NT2/D1 (cell line): Measurements from ENCODE around the gene ADK.

Source experiments
- SUZ12 ChIP-seq: IDR thresholded peaks from 2 replicates; pipeline ENCODE4 v1.6.1; 2011; ENCODE audit not compliant: insufficient read length, insufficient read depth; ENCODE audit errors: extremely low read depth
- YY1 ChIP-seq: IDR thresholded peaks from 2 replicates; pipeline ENCODE4 v1.6.1; 2011; ENCODE audit not compliant: insufficient read length, insufficient read depth
- ZNF274 ChIP-seq: IDR thresholded peaks from 2 replicates; pipeline ENCODE4 v1.6.1; 2011; ENCODE audit warnings: mild to moderate bottlenecking, low read depth, low read length

GRCh38 chr10:74586088-74586585, 435.1 kb downstream of the ADK start:
- TF ChIP-seq SUZ12: no peak
- TF ChIP-seq ZNF274: no peak
- TF ChIP-seq YY1: no peak
